Kidney epithelial cell (primary cell): ENCODE results near the gene YWHAB. TPM values are rescaled to one million over a fixed set of nuclear protein-coding genes. Genes with fewer than 3 reads are reported as not detected.
"Not testable (repeated sequence)": the region's sequence is repeated elsewhere in the genome, so short reads cannot be mapped to it uniquely, and the experiment has no call there.

ENCODE experiments used
- DNase-seq: peaks from one replicate; pipeline ENCODE4 v3.0.0-alpha.2; 2010; ENCODE audit warnings: low read depth
- H3K27me3 ChIP-seq: 2 replicates; pipeline ENCODE4 v1.6.0; 2011; ENCODE audit warnings: low read length; ENCODE audit not compliant: control insufficient read depth, insufficient read depth
- H3K36me3 ChIP-seq: 2 replicates; pipeline ENCODE4 v1.5.1; 2011; ENCODE audit warnings: low read length; ENCODE audit not compliant: control insufficient read depth, insufficient read depth
- H3K4me3 ChIP-seq: 2 replicates; pipeline ENCODE4 v1.5.1; 2011; ENCODE audit warnings: low read depth, mild to moderate bottlenecking, control low read depth, low read length
- total RNA-seq: library from RNA; depleted of rRNA; stranded (reverse); fragments of >200 nt; gene quantifications from 2 replicates; pipeline ENCODE4 v1.2.3, GENCODE V29; 2015
- TF ChIP-seq, protein P1 (sequence below): IDR thresholded peaks from 2 replicates; pipeline ENCODE4 v1.5.1; 2011; ENCODE audit warnings: mild to moderate bottlenecking, moderate library complexity, low read length, control low read depth, inconsistent platforms; ENCODE audit not compliant: insufficient read depth, poor library complexity, severe bottlenecking

The YWHAB gene
- total RNA-seq, 1 donor from 2014 or later, result 179 TPM

DNA sequence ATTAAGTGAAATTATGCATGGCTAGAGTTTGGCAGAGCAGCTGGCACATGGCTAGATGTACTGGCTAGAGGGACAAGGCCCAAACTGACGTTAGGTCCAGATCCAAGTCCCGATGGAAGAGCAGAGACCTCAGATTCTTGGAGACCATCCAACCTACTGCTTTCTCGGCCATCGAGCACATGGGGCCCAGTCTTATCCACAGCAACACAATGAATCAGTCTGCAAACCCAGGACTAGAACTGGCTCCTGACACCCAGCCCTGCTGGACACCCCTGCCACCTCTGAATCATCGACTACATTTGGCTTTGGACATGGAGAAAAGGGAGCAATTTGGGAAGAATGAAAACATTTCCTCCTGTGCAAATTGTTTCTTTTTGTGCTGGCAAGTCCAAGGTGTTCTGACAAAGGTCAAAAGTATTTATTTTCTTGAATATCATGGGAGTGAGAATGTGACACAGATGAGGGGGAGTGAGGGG is 23.9 kb upstream of the YWHAB start:
- no peaks in the 10 kb centered on the region for H3K36me3 ChIP-seq
- H3K4me3 ChIP-seq, result no peak overlapping the region
- peak; percentile 14 for DNase-seq
- H3K27me3 ChIP-seq, result no peaks in the 10 kb centered on the region
- TF ChIP-seq, protein P1, sequence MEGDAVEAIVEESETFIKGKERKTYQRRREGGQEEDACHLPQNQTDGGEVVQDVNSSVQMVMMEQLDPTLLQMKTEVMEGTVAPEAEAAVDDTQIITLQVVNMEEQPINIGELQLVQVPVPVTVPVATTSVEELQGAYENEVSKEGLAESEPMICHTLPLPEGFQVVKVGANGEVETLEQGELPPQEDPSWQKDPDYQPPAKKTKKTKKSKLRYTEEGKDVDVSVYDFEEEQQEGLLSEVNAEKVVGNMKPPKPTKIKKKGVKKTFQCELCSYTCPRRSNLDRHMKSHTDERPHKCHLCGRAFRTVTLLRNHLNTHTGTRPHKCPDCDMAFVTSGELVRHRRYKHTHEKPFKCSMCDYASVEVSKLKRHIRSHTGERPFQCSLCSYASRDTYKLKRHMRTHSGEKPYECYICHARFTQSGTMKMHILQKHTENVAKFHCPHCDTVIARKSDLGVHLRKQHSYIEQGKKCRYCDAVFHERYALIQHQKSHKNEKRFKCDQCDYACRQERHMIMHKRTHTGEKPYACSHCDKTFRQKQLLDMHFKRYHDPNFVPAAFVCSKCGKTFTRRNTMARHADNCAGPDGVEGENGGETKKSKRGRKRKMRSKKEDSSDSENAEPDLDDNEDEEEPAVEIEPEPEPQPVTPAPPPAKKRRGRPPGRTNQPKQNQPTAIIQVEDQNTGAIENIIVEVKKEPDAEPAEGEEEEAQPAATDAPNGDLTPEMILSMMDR, result no peak

DNA sequence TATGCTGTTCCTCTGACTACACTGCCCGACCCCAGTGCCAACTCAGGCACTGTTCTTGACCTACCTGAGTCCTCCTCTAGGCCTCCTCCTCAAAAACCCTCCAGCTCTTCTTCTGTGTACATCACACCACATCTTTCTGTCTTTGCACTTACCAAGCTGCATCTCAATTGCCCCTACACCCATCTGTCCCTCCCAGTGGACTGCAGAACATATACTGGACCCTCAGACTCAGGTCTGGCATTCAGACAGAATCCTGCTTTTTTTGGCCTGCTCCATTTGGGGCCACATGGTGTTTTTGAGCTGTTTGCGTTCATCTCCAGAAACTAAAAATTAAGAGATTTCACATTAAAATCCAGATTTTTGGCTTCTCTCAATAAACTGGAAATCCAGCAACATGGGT is 23.2 kb upstream of the YWHAB start:
- no peaks in the 10 kb centered on the region for H3K36me3 ChIP-seq
- no peaks in the 10 kb centered on the region for H3K27me3 ChIP-seq
- no peak for DNase-seq
- TF ChIP-seq, protein P1, result no peak
- no peak overlapping the region for H3K4me3 ChIP-seq

DNA sequence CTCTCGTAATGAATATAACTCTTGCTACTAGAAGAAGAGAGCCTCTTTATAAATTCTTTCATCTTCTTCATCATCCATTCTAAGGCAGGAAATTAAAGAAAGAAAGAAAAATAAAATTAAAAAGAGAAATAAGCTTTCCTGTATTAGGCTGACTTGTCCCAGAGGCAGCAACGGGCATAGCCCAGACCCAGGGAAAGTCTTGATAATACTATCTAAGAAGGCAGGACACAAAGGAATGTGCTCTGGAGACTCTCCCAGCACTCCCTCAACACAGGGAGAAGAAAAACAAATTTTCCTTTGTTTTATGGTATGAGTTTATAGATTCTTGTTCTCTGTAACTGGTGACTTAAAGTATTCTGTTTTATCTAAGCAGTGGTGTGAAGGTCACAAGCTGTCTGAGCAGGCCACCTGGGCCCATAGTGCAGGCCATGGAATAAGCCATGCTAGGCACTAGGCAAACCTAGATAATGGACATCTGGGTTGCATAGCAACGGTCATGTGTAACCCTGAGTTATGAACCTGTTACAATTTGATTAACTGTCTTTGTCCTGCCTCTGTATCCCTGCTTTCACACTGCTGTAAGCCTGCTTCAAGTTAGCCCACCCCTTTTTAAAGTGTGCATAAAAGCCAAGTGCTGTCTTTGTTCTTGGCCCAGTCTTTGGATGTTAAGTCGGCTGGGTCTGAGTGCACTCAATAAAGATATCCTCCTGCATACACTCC is 22.0 kb upstream of the YWHAB start:
- H3K4me3 ChIP-seq, H3K27me3 ChIP-seq, DNase-seq, H3K36me3 ChIP-seq: not testable (repeated sequence)

DNA sequence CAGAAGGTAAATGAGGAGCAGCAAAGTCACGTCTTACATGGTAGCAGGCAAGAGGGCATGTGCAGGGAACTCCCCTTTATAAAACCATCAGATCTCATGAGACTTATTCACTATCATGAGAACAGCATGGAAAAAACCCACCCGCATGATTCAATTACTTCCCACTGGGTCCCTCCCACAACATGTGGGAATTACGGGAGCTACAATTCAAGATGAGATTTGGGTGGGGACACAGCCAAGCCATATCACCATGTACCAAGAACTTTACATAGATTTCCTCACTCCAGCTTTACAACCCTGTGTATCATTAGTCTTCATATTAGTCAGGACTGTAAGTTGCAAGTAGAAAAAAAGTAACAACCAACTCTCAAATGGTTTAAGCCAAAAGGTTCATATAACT is 21.0 kb upstream of the YWHAB start:
- not testable (repeated sequence) for DNase-seq, H3K4me3 ChIP-seq, H3K36me3 ChIP-seq, H3K27me3 ChIP-seq

DNA sequence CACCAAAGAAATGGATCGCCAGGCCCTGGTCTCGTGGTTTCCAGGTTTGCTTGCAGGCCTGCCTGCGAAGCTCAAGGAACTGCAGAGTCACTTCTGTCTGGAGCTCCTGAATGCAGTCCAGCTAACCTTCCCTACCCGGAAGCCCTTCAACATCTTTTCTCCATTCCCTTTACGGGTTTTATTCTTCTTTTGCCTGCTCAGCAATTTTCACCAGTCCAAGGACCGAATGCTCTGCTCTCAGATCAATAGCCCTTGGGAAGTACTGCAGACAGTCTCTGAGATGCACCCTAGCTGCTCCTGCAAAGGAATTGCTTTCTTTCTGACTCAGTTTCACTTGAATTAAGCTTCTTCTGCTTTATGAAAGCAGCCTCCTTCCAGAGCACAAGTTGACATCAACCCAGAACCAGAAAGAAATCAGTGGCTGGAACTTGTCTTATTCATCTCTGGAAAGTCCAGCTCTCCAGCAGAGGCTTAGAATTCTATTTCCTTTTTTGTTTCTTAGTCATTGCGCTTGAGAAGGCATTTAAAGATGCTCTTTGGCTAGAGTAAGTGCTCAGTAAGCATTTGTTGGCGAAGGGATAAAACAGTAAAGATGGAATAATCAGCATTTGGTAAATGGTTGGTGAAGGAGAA is 18.7 kb upstream of the YWHAB start:
- TF ChIP-seq, protein P1, result no peak
- H3K27me3 ChIP-seq, result no peaks in the 10 kb centered on the region
- H3K4me3 ChIP-seq, result no peak overlapping the region
- no peak for DNase-seq
- H3K36me3 ChIP-seq, result no peaks in the 10 kb centered on the region

DNA sequence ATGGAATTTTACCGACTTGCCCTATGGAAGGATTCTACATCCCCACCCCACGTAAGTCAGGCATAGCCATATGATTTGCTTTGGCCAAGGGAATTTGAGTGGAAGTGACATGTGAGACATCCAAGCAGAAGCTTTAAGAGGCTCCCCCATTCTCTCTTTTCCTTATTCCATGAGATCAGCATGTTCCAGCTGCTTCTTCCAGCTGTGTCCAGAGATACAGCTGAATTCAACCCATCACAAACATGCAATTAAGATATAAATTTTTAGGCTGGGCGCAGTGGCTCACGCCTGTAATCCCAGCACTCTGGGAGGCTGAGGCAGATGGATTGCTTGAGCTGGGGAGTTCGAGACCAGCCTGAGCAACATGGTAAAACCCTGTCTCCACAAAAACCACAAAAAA is 16.0 kb upstream of the YWHAB start:
- no peak for DNase-seq
- TF ChIP-seq, protein P1, result no peak
- Histone ChIP-seq H3K4me3 (no peak overlapping the region), H3K27me3 (no peaks in the 10 kb centered on the region), H3K36me3 (no peaks in the 10 kb centered on the region)

DNA sequence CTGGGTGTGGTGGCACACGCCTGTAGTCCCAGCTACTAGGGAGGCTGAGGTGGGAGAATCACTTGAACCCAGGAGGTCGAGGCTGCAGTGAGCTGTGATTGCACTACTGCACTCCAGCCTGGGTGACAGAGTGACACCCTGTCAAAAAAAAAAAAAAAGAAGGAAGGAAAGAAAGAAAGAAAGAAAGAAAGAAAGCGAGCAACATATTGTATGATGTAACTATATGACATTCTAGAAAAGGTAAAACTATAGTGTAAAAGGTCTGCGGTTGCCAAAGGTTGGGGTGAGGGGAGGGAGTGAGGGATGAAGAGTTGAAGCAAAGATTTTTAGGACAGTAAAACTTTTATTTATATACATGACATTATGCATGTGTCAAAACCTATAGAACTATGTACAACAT is 3.1 kb upstream of the YWHAB start:
- H3K36me3 ChIP-seq, H3K4me3 ChIP-seq, DNase-seq, H3K27me3 ChIP-seq: not testable (repeated sequence)
